B cell (primary cell): Measurements from ENCODE around the gene FAM117B. TPM values are rescaled to one million over a fixed set of nuclear protein-coding genes. Genes with fewer than 3 reads are reported as not detected.

ENCODE experiments used
- ATAC-seq: fragments of 200-7000 bp; cut with Tn5 transposase; one replicate; pipeline ENCODE4 v1.10.0; 2021; ENCODE audit warnings: low read depth, mild to moderate bottlenecking, moderate number of reproducible peaks, moderate library complexity
- CTCF ChIA-PET: fragments of 350-600 bp; sonication (Branson Sonifier 250); formaldehyde crosslinking; loops from one replicate; lab custom pipeline; 2021; ENCODE audit warnings: antibody characterized with exemption, inconsistent platforms; lab: Charles Lee
- POLR2A ChIA-PET: fragments of 350-600 bp; sonication (Branson Sonifier 250); formaldehyde crosslinking; loops from one replicate; lab custom pipeline; 2021; ENCODE audit warnings: antibody characterized with exemption; lab: Charles Lee
- DNase-seq: peaks from one replicate; pipeline ENCODE4 v3.0.0; 2013
- H2AFZ ChIP-seq: 2 replicates; pipeline ENCODE4 v1.6.1; 2012; ENCODE audit warnings: mild to moderate bottlenecking, low read depth, low read length; ENCODE audit not compliant: insufficient read depth, poor library complexity, severe bottlenecking
- H3K27ac ChIP-seq, 2 donors: 1 replicate in 1 of 2; 2 replicates in 1 of 2; pipeline ENCODE4 v1.5.1; 2012 to 2013; ENCODE audit warnings: low read length in 2 of 2, mild to moderate bottlenecking in 2 of 2, moderate library complexity in 1 of 2
- H3K27me3 ChIP-seq, 4 experiments: fragments of 200-600 bp in 1 of 4; sonication (generic) in 1 of 4; replicated peaks in 1 of 4; 1 replicate in 2 of 4; 2 replicates in 2 of 4; pipeline versions ENCODE4 v1.6.1 to v1.7.0; 2013 to 2016; ENCODE audit warnings: low read length in 3 of 4, mild to moderate bottlenecking in 2 of 4, mixed read lengths in 1 of 4, moderate library complexity in 1 of 4; ENCODE audit not compliant: insufficient read depth in 4 of 4, control insufficient read depth in 3 of 4; ENCODE audit errors: control extremely low read depth in 1 of 4
- H3K36me3 ChIP-seq, 2 experiments: replicated peaks in 1 of 2; 1 replicate in 1 of 2; 2 replicates in 1 of 2; pipeline versions ENCODE4 v1.6.1 to v1.7.1; 2013; ENCODE audit warnings: low read length in 1 of 2; ENCODE audit not compliant: insufficient read depth in 2 of 2, control insufficient read depth in 1 of 2; ENCODE audit errors: control extremely low read depth in 1 of 2, extremely low read depth in 1 of 2
- H3K4me1 ChIP-seq, 2 donors: fragments of 200-600 bp in 1 of 2; sonication (generic) in 1 of 2; 1 replicate in 1 of 2; 2 replicates in 1 of 2; pipeline versions ENCODE4 v1.5.1 to v1.6.1; 2013 to 2017; ENCODE audit warnings: low read length in 2 of 2; ENCODE audit not compliant: control insufficient read depth in 2 of 2, insufficient read depth in 2 of 2
- H3K4me2 ChIP-seq: replicated peaks from 2 replicates; pipeline ENCODE3; 2012; ENCODE audit warnings: mild to moderate bottlenecking, low read depth, low read length; ENCODE audit not compliant: poor library complexity, severe bottlenecking
- H3K4me3 ChIP-seq, 5 experiments: fragments of 200-600 bp in 1 of 5; sonication (generic) in 1 of 5; 1 replicate in 3 of 5; 2 replicates in 2 of 5; pipeline versions ENCODE4 v1.5.1 to v1.7.0; 2011 to 2016; ENCODE audit warnings: low read length in 4 of 5, mild to moderate bottlenecking in 4 of 5, low read depth in 2 of 5, control low read depth in 1 of 5, moderate library complexity in 1 of 5; ENCODE audit not compliant: insufficient read depth in 1 of 5; ENCODE audit errors: control extremely low read depth in 1 of 5, extremely low read depth in 1 of 5
- H3K79me2 ChIP-seq: fragments of 200-600 bp; sonication (generic); one replicate; pipeline ENCODE4 v1.6.0; 2016; ENCODE audit warnings: low read length; ENCODE audit not compliant: control insufficient read depth, insufficient read depth
- H3K9ac ChIP-seq: fragments of 200-600 bp; sonication (generic); 2 replicates; pipeline ENCODE4 v1.6.1; 2017; ENCODE audit warnings: mild to moderate bottlenecking, low read length, moderate library complexity
- H3K9me3 ChIP-seq, 3 donors: one replicate each; pipeline versions ENCODE4 v1.6.1 to v1.7.1; 2013; ENCODE audit warnings: low read length in 2 of 3; ENCODE audit not compliant: control insufficient read depth in 2 of 3, insufficient read depth in 1 of 3; ENCODE audit errors: control extremely low read depth in 1 of 3
- H4K20me1 ChIP-seq: 2 replicates; pipeline ENCODE4 v1.6.0; 2012; ENCODE audit warnings: mild to moderate bottlenecking, low read length; ENCODE audit not compliant: insufficient read depth, control insufficient read depth, poor library complexity, severe bottlenecking
- H3K27ac Mint-ChIP-seq: one replicate; pipeline ENCODE4 v1.8.0; 2021; ENCODE audit warnings: mixed read lengths
- H3K27me3 Mint-ChIP-seq: one replicate; pipeline ENCODE4 v1.8.0; 2021; ENCODE audit warnings: mixed read lengths
- H3K4me1 Mint-ChIP-seq: one replicate; pipeline ENCODE4 v1.8.0; 2021; ENCODE audit warnings: mixed read lengths
- H3K4me3 Mint-ChIP-seq: one replicate; pipeline ENCODE4 v1.8.0; 2021; ENCODE audit warnings: mixed read lengths
- H3K9me3 Mint-ChIP-seq: one replicate; pipeline ENCODE4 v1.8.0; 2022; ENCODE audit warnings: mixed read lengths; ENCODE audit not compliant: insufficient read depth
- CTCF ChIP-seq: fragments of 200-600 bp; IDR thresholded peaks from one replicate; pipeline ENCODE4 v1.8.0; 2022; ENCODE audit warnings: antibody characterized with exemption, mild to moderate bottlenecking
- EZH2 ChIP-seq: IDR thresholded peaks from 2 replicates; pipeline ENCODE4 v1.6.1; 2012; ENCODE audit warnings: borderline replicate concordance, low read depth, mild to moderate bottlenecking, moderate library complexity, low read length; ENCODE audit not compliant: insufficient read depth, poor library complexity, severe bottlenecking
- WGBS: methylation state at CpG from one replicate; pipeline ENCODE4 v1.1.5; 2013; ENCODE audit warnings: missing lambda C conversion rate; ENCODE audit not compliant: insufficient coverage; 5-methylcytosine and 5-hydroxymethylcytosine counted together
- intact Hi-C: fragments of 100-400 bp; cut with micrococcal nuclease; formaldehyde crosslinking; loops from one replicate; pipeline ENCODE4 v1.10.0; 2022
- polyA plus RNA-seq: library from polyadenylated mRNA; depleted of rRNA; stranded (reverse); fragments of >200 nt; gene quantifications from 2 replicates; pipeline ENCODE4 v1.2.3, GENCODE V29; 2012
- total RNA-seq, 2 donors: library from RNA; stranded (reverse); fragments of 120-200 nt in 1 of 2; gene quantifications; 1 replicate in 1 of 2; 2 replicates in 1 of 2; pipeline versions ENCODE4 v1.2.3 to v1.2.4, GENCODE V29; 2013 to 2022

The FAM117B gene
- total and polyA plus RNA-seq, 2 donors (not counting 1 experiment from before 2014, with no cell fraction given), result 11.5 to 50.1 TPM

- Mint-ChIP-seq H3K4me1 (peaks cover 41% of the 10 kb centered on the region), H3K27ac (no peak overlapping the region), H3K4me3 (no peak overlapping the region), H3K9me3 (peaks cover 9% of the 10 kb centered on the region), H3K27me3 (no peaks in the 10 kb centered on the region)
- H4K20me1 ChIP-seq, result peaks cover 53% of the 10 kb centered on the region
- WGBS, result 100% methylated on average over 2 of the region's 5 CpGs
- H3K9me3 ChIP-seq, result peaks cover 9 to 19% (median 14%) of the 10 kb centered on the region in 3 donors
- DNase-seq (no peak), ATAC-seq (no peak)
- TF ChIP-seq CTCF, result no peak
- no peak for TF ChIP-seq EZH2
- POLR2A ChIA-PET, result no interaction called here
- CTCF ChIA-PET, result interaction anchor here (2.8 kb wide), 1 partner anchor 127 kb away, joined by 21 read pairs; no protein-coding TSS in a partner anchor
- H2AFZ ChIP-seq, result no peak overlapping the region
- no peaks in the 10 kb centered on the region for H3K27me3 ChIP-seq
- intact Hi-C loops, result loop anchor here (5.0 kb wide), 1 partner anchor 36 kb away; no protein-coding TSS in a partner anchor
- H3K79me2 ChIP-seq, result peaks cover 88% of the 10 kb centered on the region
- no peaks in the 10 kb centered on the region for H3K36me3 ChIP-seq
- no peak overlapping the region for H3K27ac ChIP-seq
- H3K4me1 ChIP-seq, result peaks cover 11 to 16% of the 10 kb centered on the region in 2 donors
- H3K4me2 ChIP-seq, result no peak overlapping the region
- H3K9ac ChIP-seq, result no peak overlapping the region
- H3K4me3 ChIP-seq, result no peak overlapping the region
Observed at GRCh38 chr2:202716114-202716718, 81.4 kb downstream of the FAM117B start.

- no peak overlapping the region for H2AFZ ChIP-seq
- DNase-seq (no peak), ATAC-seq (no peak)
- peaks cover 0 to under 1% of the 10 kb centered on the region in 2 experiments for H3K36me3 ChIP-seq
- ChIA-PET CTCF (interaction anchor here (0.9 to 2.8 kb wide), 5 partner anchors 17 to 128 kb away, joined by 3 to 21 read pairs (median 5); no protein-coding TSS in a partner anchor), POLR2A (no interaction called here)
- H3K9me3 ChIP-seq, result peaks cover 7 to 19% (median 14%) of the 10 kb centered on the region in 3 donors
- no peaks in the 10 kb centered on the region for H3K27me3 ChIP-seq
- Mint-ChIP-seq H3K9me3 (peaks cover 9% of the 10 kb centered on the region), H3K27me3 (no peaks in the 10 kb centered on the region), H3K4me3 (no peak overlapping the region), H3K27ac (peak overlapping the region; percentile 71), H3K4me1 (peaks cover 34% of the 10 kb centered on the region)
- intact Hi-C loops, result loop anchor here (5.0 kb wide), 1 partner anchor 35 kb away; no protein-coding TSS in a partner anchor
- no peak for TF ChIP-seq CTCF
- no peak for TF ChIP-seq EZH2
- no peak overlapping the region for H3K4me3 ChIP-seq
- H3K79me2 ChIP-seq, result peaks cover 88% of the 10 kb centered on the region
- H3K4me1 ChIP-seq, result peaks cover 11 to 13% of the 10 kb centered on the region in 2 donors
- peak overlapping the region in 1 of 2 donors; percentile 65 for H3K27ac ChIP-seq
- H4K20me1 ChIP-seq, result peaks cover 57% of the 10 kb centered on the region
- 100% methylated on average over 1 of the region's 2 CpGs for WGBS
- H3K9ac ChIP-seq, result no peak overlapping the region
- H3K4me2 ChIP-seq, result no peak overlapping the region
Observed at GRCh38 chr2:202716953-202717597, 82.3 kb downstream of the FAM117B start.
